NB4 (cell line): Measurements from ENCODE around the gene IPO8.

Source experiments
- MYC ChIP-seq: IDR thresholded peaks from 2 replicates; pipeline ENCODE4 v1.6.1; 2011; ENCODE audit warnings: low read depth, low read length
- TF ChIP-seq, protein P1 (sequence below): IDR thresholded peaks from one replicate; pipeline ENCODE4 v1.5.1; 2012; ENCODE audit warnings: low read depth, low read length

DNA sequence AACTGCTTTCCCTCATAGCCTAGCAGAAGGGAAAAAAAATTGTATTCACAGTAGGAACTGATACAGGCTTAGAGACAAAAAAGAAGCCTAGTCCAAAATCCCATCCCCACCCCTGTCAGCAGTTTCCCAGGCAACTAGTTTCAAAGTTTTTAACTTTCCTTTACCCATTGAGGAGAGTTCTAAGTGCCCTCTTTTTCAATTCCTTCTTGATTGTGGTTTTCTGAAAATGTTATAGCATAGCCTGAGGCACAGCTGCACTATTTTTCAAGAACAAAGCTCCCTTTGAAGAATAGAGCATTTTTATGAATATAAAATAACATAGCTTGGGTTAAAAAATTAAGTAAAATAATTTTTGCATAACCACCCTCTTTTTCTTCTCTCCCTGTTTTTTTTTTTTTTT lies 81.6 kb downstream of the IPO8 start:
- TF ChIP-seq, protein P1, sequence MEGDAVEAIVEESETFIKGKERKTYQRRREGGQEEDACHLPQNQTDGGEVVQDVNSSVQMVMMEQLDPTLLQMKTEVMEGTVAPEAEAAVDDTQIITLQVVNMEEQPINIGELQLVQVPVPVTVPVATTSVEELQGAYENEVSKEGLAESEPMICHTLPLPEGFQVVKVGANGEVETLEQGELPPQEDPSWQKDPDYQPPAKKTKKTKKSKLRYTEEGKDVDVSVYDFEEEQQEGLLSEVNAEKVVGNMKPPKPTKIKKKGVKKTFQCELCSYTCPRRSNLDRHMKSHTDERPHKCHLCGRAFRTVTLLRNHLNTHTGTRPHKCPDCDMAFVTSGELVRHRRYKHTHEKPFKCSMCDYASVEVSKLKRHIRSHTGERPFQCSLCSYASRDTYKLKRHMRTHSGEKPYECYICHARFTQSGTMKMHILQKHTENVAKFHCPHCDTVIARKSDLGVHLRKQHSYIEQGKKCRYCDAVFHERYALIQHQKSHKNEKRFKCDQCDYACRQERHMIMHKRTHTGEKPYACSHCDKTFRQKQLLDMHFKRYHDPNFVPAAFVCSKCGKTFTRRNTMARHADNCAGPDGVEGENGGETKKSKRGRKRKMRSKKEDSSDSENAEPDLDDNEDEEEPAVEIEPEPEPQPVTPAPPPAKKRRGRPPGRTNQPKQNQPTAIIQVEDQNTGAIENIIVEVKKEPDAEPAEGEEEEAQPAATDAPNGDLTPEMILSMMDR = no peak
- TF ChIP-seq MYC = no peak
